Caco-2 (cell line): ENCODE results near the gene KCNH8. TPM values are rescaled to one million over a fixed set of nuclear protein-coding genes. Genes with fewer than 3 reads are reported as not detected.

Experiments
- BruUV-seq: library from RNA; stranded (reverse); fragments of 400-500 nt; replicated peaks from 2 replicates; lab custom pipeline; 2021; lab: Mats Ljungman, UMichigan
- CTCF ChIA-PET: fragments of 300-600 bp; sonication (Branson Sonifier 250); formaldehyde crosslinking; loops from one replicate; lab custom pipeline; 2022; ENCODE audit warnings: antibody characterized with exemption; lab: Charles Lee
- POLR2A ChIA-PET: fragments of 300-600 bp; sonication (Branson Sonifier 250); formaldehyde crosslinking; loops from one replicate; lab custom pipeline; 2022; ENCODE audit warnings: antibody characterized with exemption; lab: Charles Lee
- DNase-seq, 2 experiments: peaks; one replicate each; pipeline versions ENCODE4 v3.0.0 to v3.0.0-alpha.2; 2020 to 2022
- H3K27me3 ChIP-seq: replicated peaks from 2 replicates; pipeline ENCODE4 v1.6.0; 2011; ENCODE audit warnings: low read length; ENCODE audit not compliant: control insufficient read depth, insufficient read depth
- H3K36me3 ChIP-seq: 2 replicates; pipeline ENCODE4 v1.5.1; 2011; ENCODE audit warnings: low read length; ENCODE audit not compliant: control insufficient read depth, insufficient read depth
- H3K4me1 ChIP-seq: fragments of 250-450 bp; sonication (Bioruptor Pico); 2 replicates; pipeline ENCODE4 v1.5.1; 2020; ENCODE audit warnings: mild to moderate bottlenecking
- H3K4me3 ChIP-seq: 2 replicates; pipeline ENCODE4 v1.5.1; 2011; ENCODE audit warnings: low read depth, mild to moderate bottlenecking, control low read depth, low read length
- H3K9me3 ChIP-seq: fragments of 250-450 bp; sonication (Bioruptor Pico); 2 replicates; pipeline ENCODE4 v1.5.1; 2020; ENCODE audit warnings: mild to moderate bottlenecking, moderate library complexity
- H3K27ac Mint-ChIP-seq: one replicate; pipeline ENCODE4 v1.8.0; 2022; ENCODE audit warnings: mixed read lengths; ENCODE audit not compliant: unreplicated experiment
- H3K27me3 Mint-ChIP-seq: one replicate; pipeline ENCODE4 v1.8.0; 2022; ENCODE audit warnings: mixed read lengths; ENCODE audit not compliant: insufficient read depth, unreplicated experiment
- H3K36me3 Mint-ChIP-seq: one replicate; pipeline ENCODE4 v1.8.0; 2022; ENCODE audit warnings: mild to moderate bottlenecking, mixed read lengths; ENCODE audit not compliant: insufficient read depth, unreplicated experiment
- H3K4me1 Mint-ChIP-seq: one replicate; pipeline ENCODE4 v1.8.0; 2022; ENCODE audit warnings: low read depth, mixed read lengths; ENCODE audit not compliant: unreplicated experiment
- H3K4me3 Mint-ChIP-seq: one replicate; pipeline ENCODE4 v1.8.0; 2022; ENCODE audit warnings: mild to moderate bottlenecking, moderate library complexity, mixed read lengths; ENCODE audit not compliant: unreplicated experiment
- H3K9me3 Mint-ChIP-seq: one replicate; pipeline ENCODE4 v1.8.0; 2022; ENCODE audit warnings: mixed read lengths; ENCODE audit not compliant: unreplicated experiment
- CTCF ChIP-seq, 2 experiments: fragments of 200-600 bp in 1 of 2; IDR thresholded peaks; 1 replicate in 1 of 2; 2 replicates in 1 of 2; pipeline versions ENCODE4 v1.5.1 to v1.8.0; 2011 to 2022; ENCODE audit warnings: antibody characterized with exemption in 1 of 2, control low read depth in 1 of 2, inconsistent platforms in 1 of 2, low read depth in 1 of 2, low read length in 1 of 2, mild to moderate bottlenecking in 1 of 2, moderate library complexity in 1 of 2; ENCODE audit not compliant: insufficient read depth in 1 of 2, severe bottlenecking in 1 of 2, unreplicated experiment in 1 of 2
- intact Hi-C: fragments of 100-400 bp; cut with micrococcal nuclease; formaldehyde crosslinking; loops from one replicate; pipeline ENCODE4 v1.10.0; 2022; ENCODE audit not compliant: unreplicated experiment
- total RNA-seq: library from RNA; stranded (reverse); gene quantifications from 2 replicates; pipeline ENCODE4 v1.2.3, GENCODE V29; 2022

The KCNH8 gene
- total RNA-seq, 1 experiment from 2014 or later: 0.07 TPM

GRCh38 chr3:19190602-19191001 is 42.3 kb downstream of the KCNH8 start:
- no TSS peak for BruUV-seq
- no peak overlapping the region for H3K4me3 ChIP-seq
- POLR2A ChIA-PET: no interaction called here
- H3K36me3 Mint-ChIP-seq: no peaks in the 10 kb centered on the region
- no peak for DNase-seq
- CTCF ChIA-PET: no interaction called here
- no peaks in the 10 kb centered on the region for H3K4me1 ChIP-seq
- no peaks in the 10 kb centered on the region for H3K4me1 Mint-ChIP-seq
- no peak for TF ChIP-seq CTCF (IDR thresholded peaks at IDR 0.05; ENCODE audit: insufficient read depth in 1 of 2, low read depth in 1 of 2, low read length in 1 of 2, severe bottlenecking in 1 of 2, unreplicated experiment in 1 of 2)
- no peaks in the 10 kb centered on the region for H3K9me3 ChIP-seq
- no peaks in the 10 kb centered on the region for H3K9me3 Mint-ChIP-seq
- H3K27me3 ChIP-seq: no peaks in the 10 kb centered on the region
- no peaks in the 10 kb centered on the region for H3K27me3 Mint-ChIP-seq
- H3K36me3 ChIP-seq: no peaks in the 10 kb centered on the region
- H3K4me3 Mint-ChIP-seq: no peak overlapping the region
- intact Hi-C loops: no loop called here
- H3K27ac Mint-ChIP-seq: no peak overlapping the region

- no peaks in the 10 kb centered on the region for H3K36me3 Mint-ChIP-seq
- Histone ChIP-seq H3K4me1 (no peaks in the 10 kb centered on the region), H3K9me3 (no peaks in the 10 kb centered on the region), H3K36me3 (no peaks in the 10 kb centered on the region), H3K4me3 (no peak overlapping the region), H3K27me3 (no peaks in the 10 kb centered on the region)
- no peaks in the 10 kb centered on the region for H3K4me1 Mint-ChIP-seq
- no peak overlapping the region for H3K27ac Mint-ChIP-seq
- no peaks in the 10 kb centered on the region for H3K9me3 Mint-ChIP-seq
- DNase-seq: no peak
- no peak overlapping the region for H3K4me3 Mint-ChIP-seq
- ChIA-PET CTCF (no interaction called here), POLR2A (no interaction called here)
- intact Hi-C loops: no loop called here
- no TSS peak for BruUV-seq
- TF ChIP-seq CTCF (IDR thresholded peaks at IDR 0.05; ENCODE audit: insufficient read depth in 1 of 2, low read depth in 1 of 2, low read length in 1 of 2, severe bottlenecking in 1 of 2, unreplicated experiment in 1 of 2): no peak
- no peaks in the 10 kb centered on the region for H3K27me3 Mint-ChIP-seq
These were observed 50.8 kb downstream of the KCNH8 start for GRCh38 chr3:19199131-19199530.

- Mint-ChIP-seq H3K4me1 (no peaks in the 10 kb centered on the region), H3K27me3 (peaks cover 5% of the 10 kb centered on the region), H3K27ac (no peak overlapping the region), H3K9me3 (no peaks in the 10 kb centered on the region), H3K36me3 (no peaks in the 10 kb centered on the region), H3K4me3 (no peak overlapping the region)
- BruUV-seq: no TSS peak
- TF ChIP-seq CTCF (IDR thresholded peaks at IDR 0.05; ENCODE audit: insufficient read depth in 1 of 2, low read depth in 1 of 2, low read length in 1 of 2, severe bottlenecking in 1 of 2, unreplicated experiment in 1 of 2): no peak
- ChIA-PET POLR2A (no interaction called here), CTCF (no interaction called here)
- intact Hi-C loops: no loop called here
- H3K9me3 ChIP-seq: no peaks in the 10 kb centered on the region
- no peaks in the 10 kb centered on the region for H3K4me1 ChIP-seq
- no peak overlapping the region for H3K4me3 ChIP-seq
- no peaks in the 10 kb centered on the region for H3K27me3 ChIP-seq
- no peak for DNase-seq
- H3K36me3 ChIP-seq: no peaks in the 10 kb centered on the region
These were observed 54.0 kb downstream of the KCNH8 start for GRCh38 chr3:19202303-19202702.
